HG03575 (cell line): ENCODE results near the gene NMBR.
A peak's percentile ranks its signal among the peaks of the same experiment; 100 is the strongest.
"Not testable (repeated sequence)": the region's sequence is repeated elsewhere in the genome, so short reads cannot be mapped to it uniquely, and the experiment has no call there.

Experiments
- ATAC-seq: cut with Tn5 transposase; IDR thresholded peaks from one replicate; pipeline ENCODE4 v1.9.1; 2021; ENCODE audit not compliant: unreplicated experiment, insufficient number of reproducible peaks, low FRiP score; ENCODE audit errors: extremely low read depth

NMBR gene

GRCh38 chr6:142146828-142147662, at the start of gene NMBR, which contains the start of gene VTA1:
TSS of gene NMBR (minus strand) at chr6:142147122. CDS start at chr6:142088658, 58,464 bp downstream.
TSS of gene VTA1 (plus strand) at chr6:142147263. CDS start at chr6:142147288, 25 bp downstream.
- ATAC-seq = peak; percentile 94

- no peak for ATAC-seq
These were observed 49.1 kb upstream of the NMBR start for GRCh38 chr6:142195862-142196541.

DNA sequence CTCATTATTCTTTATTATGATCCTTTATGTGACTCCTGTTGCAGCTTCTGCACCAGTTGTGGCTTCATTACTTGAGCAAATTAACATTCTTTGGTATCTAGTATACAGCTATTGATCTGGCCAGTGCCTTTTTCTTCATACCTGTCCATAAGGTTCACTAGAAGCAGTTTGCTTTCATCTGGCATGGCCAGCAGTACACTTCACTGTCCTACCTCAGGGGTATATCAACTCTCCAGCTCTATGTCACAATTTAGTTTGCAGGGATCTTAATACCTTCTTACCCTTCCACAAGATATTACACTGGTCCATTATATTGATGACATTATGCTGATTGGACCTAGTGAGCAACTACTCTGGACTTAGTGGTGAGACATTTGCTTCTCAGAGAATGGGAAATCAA, 46.7 kb upstream of the NMBR start:
- no peak for ATAC-seq

DNA sequence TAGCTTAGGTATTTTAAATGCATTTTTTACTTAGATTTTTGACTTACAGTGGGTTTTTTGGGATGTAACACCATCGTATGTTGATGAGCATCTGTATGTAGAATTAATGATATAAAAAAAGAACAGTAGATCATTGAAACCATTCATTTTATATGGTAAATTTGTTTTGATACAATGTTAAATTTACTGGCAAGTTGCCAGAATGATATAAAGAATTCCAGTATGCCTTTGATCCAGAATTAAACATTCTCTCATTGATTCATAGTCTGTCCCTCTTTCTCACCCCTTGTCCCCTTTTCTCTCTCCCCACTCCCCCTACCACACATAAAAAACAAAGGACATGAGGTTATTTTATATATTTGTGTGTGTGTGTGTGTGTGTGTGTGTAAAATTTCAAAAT, 45.4 kb upstream of the NMBR start:
- ATAC-seq = no peak

DNA sequence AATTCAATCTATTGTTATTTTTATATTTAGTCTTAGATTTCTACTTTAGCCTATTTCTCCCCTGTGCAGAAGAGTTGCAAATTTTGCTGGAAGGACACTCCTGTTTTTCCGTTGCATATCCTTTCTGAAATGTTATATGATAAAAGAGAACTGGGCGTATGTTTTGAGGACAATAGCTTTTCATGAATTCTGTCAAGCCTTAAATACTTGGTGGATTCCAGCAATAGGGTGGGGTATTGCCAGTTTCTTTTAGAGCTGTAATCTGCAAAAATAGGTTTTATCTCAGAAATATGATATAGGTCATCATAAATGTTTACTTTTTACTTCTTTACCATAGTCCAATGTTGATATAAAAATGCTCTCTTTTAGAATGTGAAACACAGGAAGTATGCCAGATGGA, 42.1 kb upstream of the NMBR start:
- no peak for ATAC-seq

DNA sequence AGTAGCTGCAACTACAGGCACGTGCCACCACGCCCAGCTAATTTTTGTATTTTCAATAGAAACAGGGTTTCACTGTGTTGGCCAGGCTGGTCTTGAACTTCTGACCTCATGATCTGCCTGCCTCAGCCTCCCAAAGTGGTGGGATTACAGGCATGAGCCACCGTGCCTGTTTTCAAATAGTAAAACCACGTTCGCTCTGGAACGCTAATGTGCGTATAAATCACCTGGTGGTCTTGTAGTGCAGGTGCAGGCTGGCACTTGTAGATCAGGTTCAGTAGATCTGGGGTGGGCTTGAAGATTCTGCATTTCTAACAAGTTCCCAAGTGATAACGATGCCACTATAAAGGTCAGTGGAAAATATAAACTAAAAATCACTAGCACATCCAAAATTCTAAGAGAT, 41.4 kb upstream of the NMBR start:
- ATAC-seq = not testable (repeated sequence)

DNA sequence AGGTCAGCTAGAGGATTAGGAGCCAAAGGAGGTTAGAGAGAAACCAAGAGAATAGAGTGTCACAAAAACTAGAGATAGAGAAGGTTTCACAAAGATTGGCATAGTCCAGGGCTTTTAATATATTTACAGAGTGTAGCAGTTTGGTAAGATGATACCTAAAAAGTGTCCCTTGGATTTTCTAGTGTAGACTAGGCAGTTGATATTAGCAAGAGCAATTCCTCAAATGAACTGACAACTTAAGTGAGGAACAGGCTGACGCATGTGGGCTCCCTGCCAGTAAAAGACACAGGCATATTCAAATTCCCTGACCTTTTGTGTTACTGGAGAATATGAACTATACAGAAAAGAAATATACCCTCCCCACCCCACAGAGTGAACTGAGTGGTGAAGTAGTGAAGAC, 40.3 kb upstream of the NMBR start:
- ATAC-seq = no peak

DNA sequence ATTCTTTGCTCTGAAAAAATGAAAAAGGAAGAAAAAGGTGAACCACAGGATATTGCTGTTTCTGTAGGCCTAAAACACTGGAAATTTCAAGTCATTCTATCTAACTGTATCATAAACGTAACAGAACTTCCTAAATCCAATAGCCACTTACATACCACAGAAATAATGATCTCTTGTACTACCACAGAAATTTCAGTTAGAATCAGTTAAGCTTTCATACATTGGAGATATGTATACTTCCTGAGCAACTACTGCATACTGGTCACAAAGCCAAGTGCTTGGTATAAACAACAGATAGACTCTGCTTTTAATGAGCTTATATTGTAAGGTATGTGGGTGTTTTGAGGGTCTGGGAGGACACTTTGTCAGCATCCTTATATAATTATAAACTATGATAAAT, 38.7 kb upstream of the NMBR start:
- no peak for ATAC-seq

- no peak for ATAC-seq
These were observed 37.4 kb upstream of the NMBR start for GRCh38 chr6:142184307-142184706.

- ATAC-seq = no peak
These were observed 36.4 kb upstream of the NMBR start for GRCh38 chr6:142183351-142183750.

GRCh38 chr6:142182004-142182403, 35.1 kb upstream of the NMBR start:
- no peak for ATAC-seq

DNA sequence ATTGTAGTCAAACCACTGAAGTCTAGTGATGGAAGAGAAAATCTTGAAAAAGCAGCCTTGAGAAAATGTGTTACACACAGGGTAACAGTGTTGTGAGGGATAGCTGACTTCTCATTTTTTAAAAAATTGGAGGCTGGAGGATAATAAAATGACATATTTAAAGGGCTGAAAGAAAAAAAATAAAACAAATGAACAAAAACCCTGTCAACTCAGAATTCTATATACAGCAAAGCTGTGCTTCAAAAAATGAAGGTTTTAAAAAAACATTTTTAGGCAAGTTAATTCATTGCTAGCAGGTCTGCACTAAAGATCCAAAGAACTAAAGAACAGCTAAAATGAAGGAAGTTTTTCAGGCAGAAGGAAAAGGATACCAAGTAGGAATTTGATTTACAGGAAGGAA, 31.2 kb upstream of the NMBR start:
- no peak for ATAC-seq

- no peak for ATAC-seq
These were observed 27.8 kb upstream of the NMBR start for GRCh38 chr6:142174703-142175102.

DNA sequence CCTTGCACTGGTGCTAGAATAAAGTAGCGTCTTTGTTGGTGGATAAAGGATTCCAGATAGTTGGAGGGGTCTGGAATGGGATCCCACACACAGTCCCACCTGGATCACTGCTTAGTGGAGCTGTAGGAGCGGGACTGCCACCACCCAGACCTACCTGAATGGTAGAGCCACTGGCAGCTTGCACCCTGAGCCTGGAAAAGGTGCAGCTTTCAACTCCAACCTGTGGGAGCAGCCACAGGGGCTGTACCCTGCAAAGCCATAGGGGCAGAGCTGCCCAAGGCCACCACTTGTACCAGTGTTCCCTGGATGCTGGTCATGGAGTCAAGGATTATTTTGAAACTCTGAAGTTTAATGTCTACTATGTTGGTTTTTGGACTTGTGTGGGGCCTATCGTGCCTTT, 27.1 kb upstream of the NMBR start:
- ATAC-seq = no peak

- no peak for ATAC-seq
These were observed 25.8 kb upstream of the NMBR start for GRCh38 chr6:142172758-142173157.

- ATAC-seq = no peak
These were observed 24.4 kb upstream of the NMBR start for GRCh38 chr6:142171351-142171750.

DNA sequence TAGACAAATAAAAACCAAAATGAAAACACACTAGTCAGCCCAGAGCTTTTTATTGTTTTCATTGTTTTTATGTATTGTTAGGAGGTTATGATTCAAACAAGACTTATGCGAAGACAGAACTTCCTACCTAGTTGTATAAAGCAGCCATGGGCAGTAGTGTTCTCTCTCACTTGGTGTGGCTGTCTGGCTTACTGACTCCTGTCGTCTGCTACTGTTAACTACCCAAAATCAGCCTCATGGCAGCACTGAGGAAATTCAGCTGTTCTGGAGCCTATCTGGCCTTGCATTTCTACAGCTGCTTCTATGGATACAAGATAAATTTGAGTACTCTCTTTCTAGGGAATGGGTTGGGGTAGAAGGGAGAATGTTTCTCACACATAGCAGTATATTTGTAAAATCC, 20.6 kb upstream of the NMBR start:
- ATAC-seq = no peak

DNA sequence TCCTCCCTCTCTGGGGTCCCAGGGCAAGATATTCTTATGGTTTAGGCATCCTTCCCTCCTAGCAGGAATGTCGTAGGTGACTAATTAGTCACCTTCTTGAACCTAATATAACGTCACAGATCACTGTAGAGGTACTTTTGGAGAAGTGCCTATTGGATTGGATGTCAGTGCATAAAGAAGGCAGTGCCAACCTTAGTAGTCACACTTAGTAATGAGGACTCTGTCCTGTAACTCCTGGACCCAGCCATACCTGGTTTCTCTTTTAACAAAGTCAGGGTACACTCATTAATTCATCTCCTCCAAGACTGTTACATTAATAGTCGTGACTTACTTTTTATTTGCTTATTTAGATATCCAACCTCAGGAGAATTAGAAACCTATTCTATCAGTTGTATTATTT, 20.1 kb upstream of the NMBR start:
- no peak for ATAC-seq

DNA sequence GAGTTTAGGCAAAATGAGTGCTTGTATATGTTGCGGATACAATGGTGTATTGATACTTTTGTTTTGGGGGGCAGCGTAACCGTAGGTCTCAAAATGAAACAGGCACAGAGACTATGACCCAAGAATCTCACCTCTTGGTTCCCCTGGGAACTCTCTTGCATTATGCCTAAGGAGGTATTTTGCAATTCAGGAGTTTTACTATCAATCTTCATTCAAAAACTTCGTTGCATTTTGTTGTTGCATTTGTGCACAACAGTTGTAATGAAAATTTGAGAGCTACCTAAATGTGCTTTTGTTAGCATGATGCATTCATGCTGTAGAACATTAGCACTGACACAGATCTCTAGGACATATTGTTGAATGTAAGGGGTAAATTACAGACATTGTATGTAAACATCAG, 18.3 kb upstream of the NMBR start:
- no peak for ATAC-seq

- ATAC-seq = no peak
These were observed 15.9 kb upstream of the NMBR start for GRCh38 chr6:142162780-142163179.

- not testable (repeated sequence) for ATAC-seq
These were observed 9.8 kb upstream of the NMBR start for GRCh38 chr6:142156758-142157068.
